NCI-H526 treated with DMSO at 0.1 percent for 48 hours (cell line): ENCODE measurements around the gene SPATS2L.

Experiments used
- DNase-seq: peaks from one replicate; lab custom pipeline; 2025; lab: John Stamatoyannopoulos, UW

The SPATS2L gene

GRCh38 chr2:200297100-200297499 lies 9.4 kb upstream of the SPATS2L start:
- no peak for DNase-seq

- DNase-seq, result no peak
Observed at GRCh38 chr2:200297989-200298388, 8.5 kb upstream of the SPATS2L start.

- DNase-seq, result no peak
Observed at GRCh38 chr2:200298816-200299215, 7.7 kb upstream of the SPATS2L start.

DNA sequence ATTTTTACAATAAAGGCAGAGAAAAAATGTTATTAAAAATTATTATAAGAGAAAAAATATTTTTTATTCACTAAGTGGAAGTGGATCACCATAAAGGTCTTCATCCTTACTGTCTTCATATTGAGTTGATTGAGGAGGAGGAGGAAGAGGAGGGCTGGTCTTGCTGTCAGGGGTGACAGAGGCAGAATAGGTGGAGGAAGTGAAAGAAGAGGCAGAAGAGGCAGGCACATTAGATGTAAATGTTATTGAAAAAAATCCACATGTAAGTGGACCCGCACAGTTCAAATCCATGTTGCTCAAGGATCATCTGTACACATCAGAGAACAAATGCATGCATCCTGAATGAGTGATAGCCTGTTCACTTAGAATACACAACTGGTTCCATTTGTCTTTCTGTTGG lies 6.4 kb upstream of the SPATS2L start:
- DNase-seq, result no peak

GRCh38 chr2:200300638-200301314 lies 5.7 kb upstream of the SPATS2L start:
- no peak for DNase-seq

GRCh38 chr2:200301953-200302858 lies 4.3 kb upstream of the SPATS2L start:
- DNase-seq, result no peak

DNA sequence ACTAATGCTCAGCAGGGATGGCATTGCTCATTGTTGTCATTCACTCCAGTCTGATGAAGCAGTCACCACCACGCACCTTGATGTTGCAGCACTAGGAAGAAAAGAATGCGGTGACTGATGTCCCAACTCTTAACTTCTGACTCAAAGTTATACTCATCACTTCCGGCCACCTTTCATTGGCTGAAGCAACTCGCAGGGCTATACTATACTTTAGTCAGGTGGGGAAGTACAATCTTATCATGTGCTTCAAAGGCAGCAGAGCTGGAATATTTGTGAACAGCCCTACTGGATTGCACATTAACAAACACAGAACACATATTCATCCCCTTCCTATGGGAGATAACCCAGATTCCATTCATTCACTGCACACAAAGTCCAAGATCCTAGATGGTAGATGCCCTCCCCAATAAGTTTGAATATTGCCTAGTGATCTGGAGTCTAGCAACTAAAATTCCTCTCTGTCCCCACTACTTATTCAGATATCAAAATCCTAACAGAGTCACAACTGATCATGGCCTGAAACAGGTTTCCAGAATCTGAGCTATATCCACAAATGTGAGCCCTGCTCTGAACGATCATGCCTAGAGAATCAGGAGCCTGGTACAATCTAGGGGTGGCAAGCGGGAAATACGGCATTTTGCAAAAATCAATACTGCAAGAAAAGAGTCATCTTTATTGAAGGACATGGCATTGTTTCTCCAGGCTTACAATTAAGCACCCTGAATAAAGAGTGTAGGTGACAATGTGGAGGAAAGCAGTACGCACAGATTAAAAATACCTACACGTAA lies 3.4 kb upstream of the SPATS2L start:
- DNase-seq, result no peak

GRCh38 chr2:200305797-200306195 lies 697 bp upstream of the SPATS2L start:
- peak; percentile 80 for DNase-seq

- peak; percentile 35 for DNase-seq
Observed at GRCh38 chr2:200306931-200307723, 634 bp downstream of the SPATS2L start.

GRCh38 chr2:200307724-200308545 lies 1.4 kb downstream of the SPATS2L start:
- DNase-seq, result peak; percentile 62

- DNase-seq, result peak; percentile 69
Observed at GRCh38 chr2:200308546-200309295, 2.2 kb downstream of the SPATS2L start.

GRCh38 chr2:200309296-200310049 lies 3.0 kb downstream of the SPATS2L start:
- DNase-seq, result no peak

DNA sequence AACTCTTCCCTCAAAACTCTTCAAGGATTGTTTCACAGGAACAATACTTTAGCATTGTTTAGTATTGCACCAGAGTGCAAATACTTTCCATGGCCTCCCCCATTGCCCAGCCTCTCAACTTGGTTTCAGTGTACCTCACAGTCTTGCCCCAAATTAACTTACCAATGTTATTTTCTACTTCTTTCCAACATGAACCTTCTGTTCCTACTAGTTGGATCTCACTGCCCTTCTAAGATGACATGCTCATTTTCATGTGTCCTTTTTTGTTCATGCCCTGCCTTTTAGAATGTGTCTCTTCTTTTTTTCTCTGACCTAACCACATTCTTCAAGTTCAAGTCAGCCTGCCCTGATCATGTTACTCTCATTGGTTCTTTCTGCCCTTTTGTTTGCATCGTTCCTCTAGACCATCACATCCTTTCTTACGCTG lies 4.1 kb downstream of the SPATS2L start:
- no peak for DNase-seq

GRCh38 chr2:200311139-200311538 lies 4.6 kb downstream of the SPATS2L start:
- no peak for DNase-seq

DNA sequence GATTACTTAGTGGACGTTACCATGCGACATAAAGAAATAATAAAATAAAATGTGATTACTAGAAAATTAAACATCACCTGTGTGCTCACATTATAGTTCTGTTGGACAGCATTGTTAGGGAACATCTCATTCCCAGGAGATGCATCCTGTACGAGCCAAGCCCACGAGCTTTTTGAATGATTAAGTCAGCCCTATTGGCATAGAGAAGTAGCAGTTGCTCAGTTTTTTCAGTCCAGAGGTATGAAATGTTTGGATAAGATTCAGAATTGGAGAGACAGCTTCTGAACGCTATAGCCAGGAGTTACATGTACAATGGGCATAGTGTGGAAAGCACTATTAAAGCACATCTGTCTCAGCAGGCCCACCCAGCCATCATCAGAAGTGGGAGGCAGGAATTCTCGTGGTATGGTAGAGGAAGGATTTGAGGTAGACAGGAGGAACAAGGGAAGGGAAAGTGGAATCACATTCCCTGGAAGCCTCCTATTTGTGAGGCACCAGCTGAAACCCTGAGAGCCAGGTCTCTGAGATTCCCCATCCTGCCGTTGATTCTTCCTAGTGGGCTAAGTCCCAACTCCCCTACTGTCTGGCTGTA lies 8.6 kb downstream of the SPATS2L start:
- DNase-seq, result no peak

- peak; percentile 44 for DNase-seq
Observed at GRCh38 chr2:200317975-200318374, 11.5 kb downstream of the SPATS2L start.

GRCh38 chr2:200318940-200319435 lies 12.5 kb downstream of the SPATS2L start:
- peak; percentile 36 for DNase-seq

DNA sequence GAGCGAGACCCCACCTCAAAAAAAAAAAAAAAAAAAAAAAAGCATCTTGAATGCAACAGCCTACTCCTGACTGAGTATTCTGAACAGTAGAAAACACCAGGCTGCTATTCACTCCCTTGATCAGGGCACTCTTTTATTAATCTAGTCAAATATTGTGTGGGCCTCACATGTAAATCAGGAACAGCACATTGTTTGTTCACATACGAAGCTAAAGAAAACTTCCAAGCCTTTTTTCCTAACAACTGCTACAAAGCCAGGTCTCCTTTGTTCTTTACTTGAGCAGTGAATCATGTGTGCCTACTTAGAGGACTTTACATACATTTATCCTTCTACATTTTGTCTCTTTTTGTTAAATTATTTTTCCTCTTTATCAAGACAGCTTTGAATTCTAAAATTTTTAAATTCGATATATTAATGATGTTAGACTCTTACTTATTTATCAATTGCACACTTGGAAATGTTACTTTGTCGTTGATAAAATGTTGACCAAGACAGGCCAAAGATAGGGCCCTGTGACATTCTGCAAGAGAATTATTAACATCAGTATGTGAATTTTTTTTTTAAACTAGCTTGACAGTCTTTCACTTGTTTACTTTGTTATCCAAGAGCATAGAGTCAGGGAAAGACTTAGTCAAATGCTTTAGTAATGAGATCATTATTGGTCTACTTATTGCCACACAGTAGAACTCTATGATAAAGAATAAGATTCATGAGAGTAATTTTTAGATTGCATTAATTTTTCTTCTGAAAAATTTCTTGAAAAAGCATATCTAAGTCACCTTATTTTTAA lies 13.2 kb downstream of the SPATS2L start:
- DNase-seq, result peak; percentile 95
